HG03520 (cell line): ENCODE data around the gene THEMIS2.
"Not testable (repeated sequence)": the region's sequence is repeated elsewhere in the genome, so short reads cannot be mapped to it uniquely, and the experiment has no call there.

Experiments
- ATAC-seq: cut with Tn5 transposase; IDR thresholded peaks from one replicate; pipeline ENCODE4 v1.9.1; 2021; ENCODE audit warnings: mild to moderate bottlenecking, moderate library complexity; ENCODE audit not compliant: unreplicated experiment

THEMIS2 gene

DNA sequence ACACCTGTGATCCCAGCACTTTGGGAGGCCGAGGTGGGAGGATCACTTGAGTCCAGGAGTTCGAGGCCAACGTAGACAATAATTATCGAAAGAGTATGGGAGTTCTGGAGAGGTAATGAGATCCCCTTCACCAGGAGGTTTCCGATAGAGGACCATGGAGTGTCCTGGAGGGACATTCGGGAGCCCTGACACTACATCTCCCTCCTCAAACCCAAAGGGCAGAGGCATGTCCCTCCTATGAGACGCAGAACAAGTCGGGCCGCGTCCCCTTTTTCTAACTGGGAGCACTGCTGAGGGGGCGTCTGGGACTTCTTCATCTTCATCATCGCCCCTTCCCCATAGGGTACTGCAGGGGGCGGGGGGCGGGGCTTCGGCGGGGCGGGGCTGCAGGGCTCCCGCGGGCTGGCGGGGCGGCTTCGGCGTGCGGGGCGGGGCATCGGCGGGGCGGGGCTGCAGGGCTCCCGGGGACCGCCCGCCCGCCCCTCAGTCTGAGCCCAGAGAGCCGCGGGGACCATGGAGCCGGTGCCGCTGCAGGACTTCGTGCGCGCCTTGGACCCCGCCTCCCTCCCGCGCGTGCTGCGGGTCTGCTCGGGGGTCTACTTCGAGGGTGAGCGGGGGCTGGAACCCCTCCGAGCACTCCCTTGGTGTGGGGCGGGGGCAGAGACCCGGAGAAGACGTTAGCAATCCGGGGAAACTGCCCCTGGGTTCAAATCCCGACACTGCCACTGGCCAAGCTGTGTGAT, at the start of gene THEMIS2:
Gene THEMIS2 (plus strand): TSS at position 486 of the 743 bp plus-strand sequence. CDS start 28 bp downstream, at position 514.
- ATAC-seq: no peak

DNA sequence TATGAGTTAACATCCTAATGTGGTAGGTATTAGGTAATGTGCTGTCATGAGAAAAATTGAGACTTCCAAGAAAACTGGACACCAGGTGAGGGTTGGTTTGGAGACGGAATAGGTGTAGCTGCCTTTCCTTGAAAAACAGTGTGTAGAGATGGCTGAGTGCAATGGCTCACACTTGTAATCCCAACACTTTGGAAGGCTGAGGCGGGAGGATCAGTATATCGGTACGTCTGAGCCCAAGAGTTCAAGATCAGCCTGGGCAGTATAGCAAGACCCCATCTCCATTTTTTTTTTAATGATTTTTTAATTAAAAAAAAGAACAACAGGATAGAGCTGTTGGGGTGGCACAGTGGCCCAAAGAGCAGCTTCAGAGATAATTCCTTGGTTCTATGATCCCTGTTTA, 48.6 kb upstream of the THEMIS2 start:
- ATAC-seq: no peak

DNA sequence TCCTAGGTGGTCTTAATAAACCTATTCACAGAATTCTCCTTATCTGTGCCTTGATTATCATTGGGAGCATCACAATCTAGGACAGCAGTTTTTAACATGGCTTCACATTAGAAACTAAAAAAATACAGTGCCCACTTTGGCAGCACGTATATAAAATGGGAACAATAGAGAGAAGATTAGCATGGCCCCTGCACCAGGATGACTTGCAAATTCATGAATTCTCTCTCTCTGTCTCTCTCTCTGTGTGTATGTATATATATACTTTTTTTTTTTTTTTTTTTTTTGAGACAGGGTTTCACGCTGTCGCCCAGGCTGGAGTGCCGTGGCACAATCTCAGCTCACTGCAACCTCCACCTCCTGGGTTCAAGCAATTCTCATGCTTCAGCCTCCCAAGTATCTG, 47.9 kb upstream of the THEMIS2 start:
- no peak for ATAC-seq

DNA sequence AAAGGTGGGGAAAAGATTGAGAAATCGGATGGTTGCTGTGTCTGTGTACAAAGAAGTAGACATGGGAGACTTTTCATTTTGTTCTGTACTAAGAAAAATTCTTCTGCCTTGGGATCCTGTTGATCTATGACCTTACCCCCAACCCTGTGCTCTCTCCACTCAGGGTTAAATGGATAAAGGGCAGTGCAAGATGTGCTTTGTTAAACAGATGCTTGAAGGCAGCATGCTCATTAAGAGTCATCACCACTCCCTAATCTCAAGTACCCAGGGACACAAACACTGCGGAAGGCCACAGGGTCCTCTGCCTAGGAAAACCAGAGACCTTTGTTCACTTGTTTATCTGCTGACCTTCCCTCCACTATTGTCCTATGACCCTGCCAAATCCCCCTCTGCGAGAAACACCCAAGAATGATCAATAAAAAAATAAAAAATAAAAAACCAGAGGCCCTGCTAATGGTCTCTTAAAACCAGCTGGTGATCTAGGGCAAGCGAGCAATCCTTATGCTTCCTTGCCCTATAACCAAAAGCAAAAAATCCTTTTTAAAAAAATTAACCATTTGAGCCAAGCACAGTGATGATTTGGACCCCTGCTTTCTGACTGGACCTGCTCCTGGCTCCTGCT, 42.9 kb upstream of the THEMIS2 start:
- not testable (repeated sequence) for ATAC-seq

DNA sequence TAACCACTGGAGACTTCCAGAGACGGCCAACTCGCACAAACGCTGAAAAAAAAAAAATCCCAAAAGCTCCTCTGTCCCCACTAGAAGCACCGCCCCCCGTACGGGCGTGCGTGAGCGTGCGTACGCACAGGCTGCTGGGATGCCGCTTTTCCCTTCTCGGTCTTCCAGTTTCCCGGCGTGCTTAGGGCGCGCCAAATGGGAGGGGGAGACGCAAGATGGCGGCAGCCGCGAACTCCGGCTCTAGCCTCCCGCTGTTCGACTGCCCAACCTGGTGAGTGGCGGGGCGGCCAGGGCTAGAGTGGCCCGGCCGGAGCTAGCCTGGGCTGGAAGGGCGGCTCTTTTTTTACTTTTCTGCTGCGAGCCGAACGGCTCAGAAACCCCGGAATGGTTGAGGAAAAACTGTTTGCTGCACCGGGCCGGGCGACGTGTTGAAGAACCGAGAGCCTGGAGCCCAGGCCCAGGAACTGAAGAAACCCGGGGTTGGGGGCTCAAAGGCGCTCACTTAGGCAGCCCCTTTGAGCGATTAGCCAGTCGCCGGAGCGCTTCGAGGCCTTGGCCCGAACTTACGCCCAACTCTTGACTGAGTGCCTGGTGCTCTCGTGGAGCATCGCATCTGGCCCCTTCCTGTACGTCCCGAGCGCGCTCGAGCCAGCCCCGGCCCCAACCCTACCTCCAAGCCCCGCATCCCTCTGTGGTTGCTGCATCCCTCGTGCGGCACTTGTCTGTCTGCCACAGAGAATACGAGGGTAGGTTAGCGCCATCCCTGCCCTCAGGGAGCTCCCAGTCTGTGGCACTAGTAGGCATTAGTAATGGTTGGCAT, 41.5 kb upstream of the THEMIS2 start, which contains the start of gene PPP1R8:
Gene PPP1R8 (plus strand): TSS at position 162 of the 820 bp plus-strand sequence. CDS start 54 bp downstream, at position 216.
- ATAC-seq: peak; percentile 96

DNA sequence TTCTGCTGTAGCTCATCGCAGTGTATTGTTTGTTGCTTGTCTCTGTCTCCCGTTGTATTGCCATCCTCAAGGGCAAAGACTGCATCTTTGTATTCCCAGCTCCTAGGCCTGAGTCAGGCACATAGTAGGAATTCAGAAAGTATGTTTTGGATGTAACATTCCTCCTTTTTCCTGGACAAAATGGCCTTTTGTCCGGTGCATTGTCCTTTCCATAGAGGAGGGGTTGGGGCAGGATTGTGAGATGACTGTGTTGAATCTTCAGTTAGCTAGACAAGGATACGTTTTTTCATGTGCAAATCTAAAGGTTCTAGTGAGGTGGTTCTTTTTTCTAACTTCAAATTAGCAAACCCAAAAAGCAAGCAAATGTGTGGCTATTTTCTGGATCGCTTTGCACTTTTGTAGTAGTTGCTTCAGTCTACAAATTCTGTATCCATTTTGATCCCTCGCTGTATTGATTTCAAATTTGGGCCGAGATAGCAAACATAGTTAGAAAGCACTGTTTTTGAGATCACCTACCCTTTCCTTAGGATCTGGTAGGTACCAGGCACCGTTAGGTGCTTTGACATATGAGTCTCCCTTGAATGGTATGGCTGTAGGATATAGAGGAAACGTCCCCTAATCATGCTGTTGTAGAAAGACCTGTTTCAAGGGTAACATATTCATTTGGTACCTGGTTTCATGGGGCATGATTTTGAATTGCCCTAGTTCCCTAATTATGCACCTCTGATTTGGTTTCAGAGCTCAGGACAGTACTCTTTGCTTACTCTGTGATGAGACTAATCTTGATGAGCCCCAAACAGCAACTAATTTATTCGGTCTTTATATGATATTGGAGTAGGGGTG, 40.6 kb upstream of the THEMIS2 start:
- ATAC-seq: no peak

DNA sequence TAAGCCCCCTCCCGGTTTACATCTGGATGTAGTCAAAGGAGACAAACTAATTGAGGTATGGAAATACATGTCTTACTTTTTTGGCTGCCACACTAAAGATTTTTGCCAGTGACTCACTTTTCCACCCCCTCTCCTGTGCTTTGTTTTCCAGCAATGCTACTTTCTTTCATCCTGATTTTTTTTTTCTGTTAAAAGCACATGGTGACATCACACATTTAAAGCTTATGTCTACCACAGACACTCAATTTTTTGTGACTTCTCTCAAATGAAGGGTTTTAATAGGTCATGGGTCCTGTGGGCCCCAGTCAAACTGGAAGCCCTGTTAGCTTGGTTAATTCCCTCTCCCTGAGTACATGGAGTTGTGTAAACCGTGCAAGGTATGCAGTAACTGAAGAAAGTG, 39.6 kb upstream of the THEMIS2 start:
- no peak for ATAC-seq

DNA sequence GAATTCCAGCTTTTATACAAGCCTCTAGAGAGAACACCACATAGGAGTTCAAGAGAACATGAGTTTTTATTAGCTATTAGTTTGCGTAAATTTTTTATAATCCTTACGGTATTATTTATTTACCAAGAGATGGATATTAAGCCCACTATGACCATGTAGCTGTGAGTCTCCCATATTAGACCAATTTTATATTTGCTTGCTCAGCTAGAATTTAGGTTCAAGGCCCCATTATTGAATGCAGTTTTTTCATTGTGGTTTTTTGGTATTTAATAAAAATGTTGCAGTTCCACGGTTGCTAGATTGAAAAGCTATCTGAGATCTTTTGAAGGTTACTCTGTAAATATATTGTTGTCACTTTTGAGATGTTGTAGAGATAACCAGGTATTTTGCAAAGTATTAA, 38.9 kb upstream of the THEMIS2 start:
- ATAC-seq: no peak

DNA sequence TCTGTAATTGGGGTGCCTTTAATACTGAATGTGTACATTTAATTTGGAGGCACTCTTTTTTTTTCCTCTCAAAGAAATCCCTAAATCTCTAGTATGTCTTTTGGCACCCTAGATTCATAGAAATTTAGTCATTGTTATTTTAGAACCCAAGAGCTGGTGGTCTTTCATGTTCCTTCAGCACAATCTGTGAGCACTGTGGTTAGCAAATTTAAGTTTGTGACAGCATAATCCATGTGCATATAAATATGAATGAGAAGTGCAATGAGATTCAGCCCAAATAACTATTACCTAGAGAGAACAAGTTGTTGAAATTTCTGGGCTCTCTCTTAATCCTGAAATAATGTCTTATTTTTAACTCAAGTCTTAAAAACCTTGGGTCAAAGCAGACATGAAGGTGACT, 37.3 kb upstream of the THEMIS2 start:
- no peak for ATAC-seq

DNA sequence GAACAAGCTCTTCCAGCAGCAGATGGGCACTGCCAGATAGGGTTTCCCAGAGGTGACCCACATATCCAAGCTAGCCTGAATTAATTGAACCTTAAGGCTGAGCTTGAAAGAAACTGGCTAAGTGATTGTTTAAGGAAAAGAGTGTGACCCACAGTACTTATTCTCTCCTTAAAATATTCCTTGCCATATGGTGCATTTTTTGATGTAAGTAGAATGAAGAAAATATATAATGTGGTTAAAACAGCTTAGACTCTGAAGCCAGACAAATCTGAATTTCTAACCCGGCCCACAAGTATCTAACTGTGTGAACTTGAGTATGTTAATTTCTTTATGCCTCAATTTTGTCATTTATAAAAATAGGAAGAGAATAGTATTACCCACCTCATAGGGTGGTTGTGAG, 36.8 kb upstream of the THEMIS2 start:
- ATAC-seq: no peak

DNA sequence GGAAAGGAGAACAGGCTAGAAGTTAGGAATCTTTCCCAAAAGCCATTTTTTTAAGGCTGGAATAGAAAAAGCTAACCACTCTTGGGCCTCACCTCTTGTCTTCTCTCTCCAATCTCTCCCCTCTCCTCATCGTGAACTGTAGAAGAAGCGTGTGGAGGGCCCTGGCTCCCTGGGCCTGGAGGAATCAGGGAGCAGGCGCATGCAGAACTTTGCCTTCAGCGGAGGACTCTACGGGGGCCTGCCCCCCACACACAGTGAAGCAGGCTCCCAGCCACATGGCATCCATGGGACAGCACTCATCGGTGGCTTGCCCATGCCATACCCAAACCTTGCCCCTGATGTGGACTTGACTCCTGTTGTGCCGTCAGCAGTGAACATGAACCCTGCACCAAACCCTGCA, 22.4 kb upstream of the THEMIS2 start:
- ATAC-seq: no peak

DNA sequence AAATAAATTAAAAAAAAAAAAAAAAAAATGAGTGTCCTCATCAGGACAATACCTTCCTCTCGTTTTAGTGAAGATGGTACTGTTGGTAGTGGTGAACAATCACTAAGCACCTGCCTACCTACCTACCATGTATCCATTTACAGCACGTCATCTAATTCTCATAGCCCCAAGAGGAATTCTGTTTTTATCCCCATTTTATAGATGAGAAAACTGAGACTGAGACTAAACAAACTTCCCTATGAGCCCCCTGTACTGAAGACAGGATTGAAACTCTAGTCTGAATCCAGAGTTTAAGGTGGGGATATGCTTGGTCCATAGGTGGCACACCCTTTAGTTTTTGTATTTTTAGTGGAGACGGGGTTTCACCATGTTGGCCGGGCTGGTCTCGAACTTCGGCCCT, 17.3 kb upstream of the THEMIS2 start:
- ATAC-seq: no peak

DNA sequence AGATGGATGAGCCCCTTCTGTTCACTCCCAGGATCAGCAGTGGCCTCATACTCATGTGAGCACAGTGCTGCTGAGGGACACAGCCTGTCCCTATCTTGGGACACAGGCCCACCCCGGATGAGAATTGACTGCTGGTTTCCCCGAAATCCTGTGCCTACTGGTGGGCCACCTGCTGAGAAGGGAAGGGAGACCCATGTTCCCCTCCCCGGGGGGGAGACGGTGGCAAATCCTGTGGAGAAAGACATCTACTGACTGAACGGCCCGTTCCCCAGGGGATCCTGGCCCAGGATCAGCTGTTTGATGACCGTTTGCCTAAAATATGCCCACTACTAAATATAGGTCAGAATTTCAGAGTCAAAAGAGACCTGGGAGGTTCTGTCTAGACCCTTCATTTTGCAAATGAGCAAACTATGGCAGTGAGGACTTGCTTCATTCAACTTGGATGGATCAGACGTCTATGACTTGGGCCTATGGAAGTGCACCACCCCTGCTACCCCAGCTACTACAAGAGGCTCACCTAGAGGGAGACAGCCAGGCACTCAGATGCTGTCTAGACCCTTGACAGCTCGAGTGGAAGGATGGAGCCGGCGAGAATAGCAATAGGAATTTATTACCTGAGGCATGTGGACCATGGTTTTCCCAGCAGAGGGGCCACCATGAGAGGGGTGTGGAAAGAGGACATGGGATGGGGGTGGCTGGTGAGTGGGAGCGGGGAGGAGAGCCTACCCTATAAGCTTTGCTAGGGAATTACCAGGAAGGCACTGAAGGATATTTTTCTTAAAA, 15.6 kb upstream of the THEMIS2 start:
- no peak for ATAC-seq

DNA sequence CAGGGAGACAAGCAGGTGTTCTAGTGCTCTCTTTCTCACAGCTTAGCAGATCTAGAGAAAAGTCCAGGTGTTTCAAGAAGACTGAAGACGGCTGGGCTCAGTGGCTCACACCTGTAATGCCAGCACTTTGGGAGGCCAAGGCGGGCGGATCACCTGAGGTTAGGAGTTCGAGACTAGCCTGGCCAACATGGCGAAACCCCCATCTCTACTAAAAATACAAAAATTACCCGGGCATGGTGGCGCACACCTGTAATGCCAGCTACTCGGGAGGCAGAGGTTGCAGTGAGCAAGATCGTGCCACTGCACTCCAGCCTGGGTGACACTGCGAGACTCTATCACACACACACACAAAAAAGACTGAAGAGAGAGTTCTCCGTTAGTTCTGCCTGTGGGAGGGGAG, 14.8 kb upstream of the THEMIS2 start:
- ATAC-seq: not testable (repeated sequence)

DNA sequence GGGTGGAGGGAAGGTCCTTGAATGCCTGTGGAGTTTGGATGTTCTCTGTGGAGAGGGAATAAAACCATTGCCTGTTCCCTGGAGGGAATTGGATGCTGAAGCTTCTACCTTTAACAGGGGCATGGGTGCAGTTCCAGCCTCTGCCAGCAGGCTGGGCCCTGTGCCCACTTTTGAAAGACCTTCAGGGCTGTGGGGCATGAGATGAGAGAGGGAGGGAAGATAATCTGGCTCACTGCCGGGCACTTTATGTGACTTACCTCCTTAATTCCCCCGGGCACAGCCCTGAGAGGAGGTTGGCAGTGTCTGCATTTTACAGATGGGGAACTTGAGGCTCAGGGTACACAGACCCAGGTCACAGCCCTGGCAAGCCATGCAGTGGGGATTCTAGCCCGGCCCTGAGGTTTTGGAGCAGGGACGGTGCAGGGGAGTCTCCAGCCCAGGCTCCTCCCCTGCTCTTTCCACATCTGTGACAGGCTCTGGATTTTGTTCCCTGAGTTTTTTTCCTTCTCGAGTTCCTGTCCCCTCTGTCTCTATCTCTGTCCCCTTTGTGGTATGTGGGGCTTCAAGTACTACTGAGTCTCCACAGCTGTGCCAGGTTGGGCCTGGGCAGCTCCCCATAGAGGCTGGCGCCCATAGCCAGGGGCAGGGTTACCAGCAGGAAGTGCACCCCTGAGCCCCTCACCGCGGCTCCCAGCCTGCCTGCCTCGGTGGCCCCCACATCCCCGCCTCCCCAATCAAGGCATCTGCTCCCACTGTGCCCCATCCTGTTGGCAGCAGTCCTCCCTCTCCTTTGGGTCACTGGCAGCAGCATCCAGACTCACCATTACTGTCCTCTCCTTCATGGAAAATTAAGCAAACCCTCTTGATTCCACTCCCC, 14.0 kb upstream of the THEMIS2 start:
- no peak for ATAC-seq

DNA sequence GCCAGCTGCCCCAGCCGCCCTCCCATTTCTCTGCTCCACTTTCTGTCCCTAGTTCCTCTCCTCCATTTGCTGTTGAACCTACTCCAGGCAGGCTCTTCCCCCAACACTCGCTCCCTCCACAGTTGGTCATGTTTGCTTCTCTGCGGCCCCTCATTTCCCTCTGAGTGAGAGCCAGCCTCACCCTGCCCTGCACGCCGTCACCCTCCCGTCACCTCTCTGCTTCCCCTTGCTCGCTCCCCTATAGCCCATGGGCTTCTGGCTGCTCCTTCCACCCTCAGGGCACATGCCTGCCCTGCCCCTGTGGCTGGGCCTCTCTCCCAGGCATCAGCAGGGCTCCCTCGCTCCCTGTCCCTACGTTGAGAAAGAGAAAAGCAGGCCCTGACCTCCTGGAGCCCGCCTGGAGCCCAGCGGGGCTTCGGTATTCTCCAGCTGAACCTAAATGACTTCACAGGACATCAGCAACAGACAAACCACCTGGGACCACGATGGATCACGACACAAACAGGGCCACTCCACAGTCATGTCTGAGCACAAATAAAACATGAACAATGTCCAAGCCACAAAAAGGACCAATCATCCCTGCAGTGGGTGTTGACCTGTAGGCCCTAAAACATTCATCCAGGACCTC, 13.3 kb upstream of the THEMIS2 start:
- ATAC-seq: no peak

DNA sequence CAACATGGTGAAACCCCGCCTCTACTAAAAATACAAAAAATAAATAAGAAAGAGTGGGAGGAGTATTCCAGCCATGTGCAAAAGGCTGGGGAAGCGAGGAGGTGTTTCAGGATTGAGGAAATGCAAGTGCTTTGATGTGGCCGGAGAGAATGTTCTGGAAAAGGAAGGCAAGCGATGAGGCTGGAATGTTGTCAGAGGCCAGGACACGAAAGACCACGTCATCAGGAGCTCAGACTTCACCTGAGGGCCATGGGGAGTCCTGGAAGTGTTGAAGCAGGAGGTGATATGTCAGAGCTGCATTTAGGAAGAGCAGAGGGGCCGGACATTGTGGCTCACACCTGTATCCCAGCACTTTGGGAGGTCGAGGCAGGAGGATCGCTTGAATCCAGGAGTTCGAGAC, 10.9 kb upstream of the THEMIS2 start:
- ATAC-seq: no peak

DNA sequence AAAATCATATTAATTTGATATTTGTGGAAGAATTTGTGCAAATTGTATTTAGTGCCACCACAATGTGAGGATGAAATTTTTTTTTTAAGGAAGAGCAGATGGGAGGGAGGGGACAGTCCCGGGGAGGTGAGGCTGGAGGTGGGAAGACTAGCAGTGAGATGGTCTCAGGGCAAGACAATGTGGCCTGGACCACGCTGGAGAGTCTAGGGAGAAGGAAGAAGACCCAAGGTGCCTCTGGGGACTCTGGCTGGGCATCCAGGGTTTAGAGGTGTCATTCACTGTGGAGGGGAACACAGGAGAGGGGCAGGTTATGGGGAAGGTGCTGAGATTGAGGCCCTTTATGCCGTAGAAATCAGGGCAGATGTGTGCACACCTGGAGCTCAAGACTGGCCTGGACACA, 10.3 kb upstream of the THEMIS2 start:
- ATAC-seq: no peak
